Stimulated activated naive CD8-positive, alpha-beta T cell treated with anti-CD3 and anti-CD28 coated beads, Interleukin-15, Interleukin-2, amounts not matched to agents 100 ng/mL and 50 ng/mL, for 24 hours (primary cell): Measurements from ENCODE around the gene TAP1.

Experiments used
- H3K27ac Mint-ChIP-seq: one replicate; pipeline ENCODE4 v1.8.0; 2021; ENCODE audit warnings: mild to moderate bottlenecking, mixed read lengths
- H3K27me3 Mint-ChIP-seq: one replicate; pipeline ENCODE4 v1.8.0; 2021; ENCODE audit warnings: mixed read lengths
- H3K36me3 Mint-ChIP-seq: one replicate; pipeline ENCODE4 v1.8.0; 2021; ENCODE audit warnings: low read depth, mixed read lengths
- H3K4me1 Mint-ChIP-seq: one replicate; pipeline ENCODE4 v1.8.0; 2021; ENCODE audit warnings: low read depth, mixed read lengths
- H3K4me3 Mint-ChIP-seq: one replicate; pipeline ENCODE4 v1.8.0; 2021; ENCODE audit warnings: mild to moderate bottlenecking, mixed read lengths
- H3K9me3 Mint-ChIP-seq: one replicate; pipeline ENCODE4 v1.8.0; 2021; ENCODE audit warnings: mixed read lengths

TAP1 gene

GRCh38 chr6:32838114-32838958, 15.2 kb downstream of the TAP1 start, which contains the start of gene TAP2:
TAP2 (minus strand) TSS chr6:32838739; CDS start chr6:32838233, 506 bp downstream.
- H3K27ac Mint-ChIP-seq: peak within 1 kb of the TSS; percentile 99
- peaks cover 86% of the 10 kb centered on the region for H3K4me1 Mint-ChIP-seq
- no peaks in the 10 kb centered on the region for H3K27me3 Mint-ChIP-seq
- H3K36me3 Mint-ChIP-seq: peaks cover 83% of the 10 kb centered on the region
- H3K9me3 Mint-ChIP-seq: no peaks in the 10 kb centered on the region
- peak within 1 kb of the TSS; percentile 88 for H3K4me3 Mint-ChIP-seq

- peak overlapping the region; percentile 88 for H3K4me3 Mint-ChIP-seq
- peaks cover 87% of the 10 kb centered on the region for H3K4me1 Mint-ChIP-seq
- no peaks in the 10 kb centered on the region for H3K9me3 Mint-ChIP-seq
- peaks cover 83% of the 10 kb centered on the region for H3K36me3 Mint-ChIP-seq
- H3K27ac Mint-ChIP-seq: peak overlapping the region; percentile 76
- H3K27me3 Mint-ChIP-seq: no peaks in the 10 kb centered on the region
Observed at GRCh38 chr6:32837651-32838113, 15.8 kb downstream of the TAP1 start.

DNA sequence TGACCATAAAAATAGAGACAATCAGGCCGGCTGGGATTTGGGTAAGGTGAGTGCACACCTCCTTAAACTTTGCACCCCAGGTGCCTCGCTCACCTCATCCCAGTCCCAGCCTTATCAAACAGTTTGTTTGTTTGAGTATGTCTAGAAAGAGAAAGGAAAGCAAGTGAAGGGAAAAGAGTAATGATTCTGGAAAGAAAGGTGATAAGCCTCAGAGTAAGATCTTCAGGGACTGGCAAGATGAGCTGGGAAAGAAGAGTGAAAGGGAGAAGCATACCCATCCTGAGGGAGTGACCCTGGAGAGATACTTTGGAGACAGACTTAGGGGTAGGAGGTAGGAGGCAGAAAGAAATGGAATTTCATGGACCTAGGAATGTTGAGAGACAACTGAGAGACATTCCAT, 16.6 kb downstream of the TAP1 start:
- Mint-ChIP-seq H3K27me3 (no peaks in the 10 kb centered on the region), H3K4me1 (peaks cover 85% of the 10 kb centered on the region), H3K9me3 (no peaks in the 10 kb centered on the region), H3K27ac (peak overlapping the region; percentile 76), H3K4me3 (peak overlapping the region; percentile 88), H3K36me3 (peaks cover 83% of the 10 kb centered on the region)

DNA sequence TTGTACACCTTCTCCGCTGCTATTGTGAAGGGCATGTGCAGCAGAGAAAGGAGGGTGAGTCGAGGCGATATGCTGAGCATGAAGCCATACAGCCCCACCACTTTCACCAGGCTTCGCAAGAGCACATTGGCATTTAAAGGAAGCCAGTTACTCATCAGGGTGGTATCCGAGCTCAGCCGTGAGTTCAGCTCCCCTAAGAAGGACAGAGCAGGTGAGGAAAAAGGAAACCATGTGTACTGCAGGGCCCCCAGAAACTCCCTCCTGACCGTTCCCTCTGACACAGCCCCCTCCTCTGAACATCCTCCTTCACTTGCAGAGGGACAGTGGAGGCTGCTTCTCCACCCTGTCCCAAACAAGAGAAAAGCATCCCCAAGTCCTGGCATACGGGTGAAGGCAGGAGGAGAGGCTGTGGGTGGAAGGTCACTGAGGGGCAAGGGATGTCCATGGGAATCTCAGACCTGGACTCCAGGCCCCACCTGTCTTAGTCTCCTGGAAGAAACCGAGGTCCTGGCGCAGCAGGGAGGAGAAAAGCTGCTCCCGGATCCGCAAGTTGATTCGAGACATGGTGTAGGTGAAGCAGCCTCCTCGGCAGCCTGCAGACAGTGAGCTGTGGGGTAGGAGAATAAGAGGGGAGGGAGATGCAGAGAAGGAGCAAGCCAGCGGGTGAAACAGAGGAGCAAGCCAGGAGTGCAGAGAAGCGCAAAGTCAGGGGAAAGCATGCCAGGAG, 18.2 kb downstream of the TAP1 start:
- H3K36me3 Mint-ChIP-seq: peaks cover 83% of the 10 kb centered on the region
- H3K27ac Mint-ChIP-seq: peak overlapping the region; percentile 76
- peaks cover 80% of the 10 kb centered on the region for H3K4me1 Mint-ChIP-seq

DNA sequence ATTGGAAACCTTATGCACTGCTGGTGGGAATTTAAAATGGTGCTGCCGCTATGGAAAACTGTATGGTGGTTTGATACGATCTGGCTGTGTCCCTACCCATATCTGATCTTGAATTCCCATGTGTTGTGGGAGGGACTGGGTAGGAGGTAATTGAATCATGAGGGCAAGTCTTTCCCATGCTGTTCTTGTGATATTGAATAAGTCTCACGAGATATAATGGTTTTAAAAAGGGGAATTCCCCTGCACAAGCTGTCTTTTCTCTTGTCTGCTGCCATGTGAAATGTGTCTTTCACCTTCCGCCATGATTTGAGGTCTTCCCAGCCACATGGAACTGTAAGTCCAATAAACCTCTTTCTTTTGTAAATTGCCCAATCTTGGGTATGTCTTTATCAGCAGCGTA, 19.8 kb downstream of the TAP1 start:
- H3K4me1 Mint-ChIP-seq: peaks cover 71% of the 10 kb centered on the region
- H3K9me3 Mint-ChIP-seq: no peaks in the 10 kb centered on the region
- peak overlapping the region; percentile 76 for H3K27ac Mint-ChIP-seq
- H3K27me3 Mint-ChIP-seq: no peaks in the 10 kb centered on the region
- peaks cover 90% of the 10 kb centered on the region for H3K36me3 Mint-ChIP-seq
- peak overlapping the region; percentile 88 for H3K4me3 Mint-ChIP-seq

More for the DNA sequence above, 18.2 kb downstream of the TAP1 start:
- Mint-ChIP-seq H3K9me3 (no peaks in the 10 kb centered on the region), H3K4me3 (peak overlapping the region; percentile 88), H3K27me3 (no peaks in the 10 kb centered on the region)

- Mint-ChIP-seq H3K9me3 (no peaks in the 10 kb centered on the region), H3K36me3 (peaks cover 97% of the 10 kb centered on the region), H3K27me3 (no peaks in the 10 kb centered on the region), H3K27ac (peak overlapping the region; percentile 53), H3K4me3 (no peak overlapping the region), H3K4me1 (peaks cover 78% of the 10 kb centered on the region)
Observed at GRCh38 chr6:32832535-32832934, 21.0 kb downstream of the TAP1 start.

DNA sequence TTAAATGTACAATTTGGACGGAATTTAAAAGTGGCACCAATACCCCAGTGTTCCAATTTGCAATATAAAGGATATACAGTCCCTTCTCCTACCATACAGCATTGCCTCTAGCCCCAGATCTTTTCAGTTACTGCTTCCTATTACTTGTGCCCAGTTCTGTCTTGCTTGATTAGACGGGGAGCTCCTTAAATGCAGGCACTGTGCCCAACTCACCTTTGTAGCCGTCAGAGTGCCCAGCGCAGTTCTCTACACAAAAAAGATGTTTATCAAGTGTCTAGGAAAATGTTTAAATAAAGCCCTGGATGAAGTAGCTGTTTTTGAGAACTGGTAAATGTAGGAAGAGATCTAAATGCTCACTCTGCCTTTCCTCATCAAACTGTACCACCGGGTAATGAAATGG, 22.6 kb downstream of the TAP1 start:
- Mint-ChIP-seq H3K4me1 (peaks cover 76% of the 10 kb centered on the region), H3K27me3 (no peaks in the 10 kb centered on the region), H3K9me3 (no peaks in the 10 kb centered on the region), H3K36me3 (peaks cover 92% of the 10 kb centered on the region), H3K4me3 (no peak overlapping the region), H3K27ac (peak overlapping the region; percentile 8)

GRCh38 chr6:32830017-32830416, 23.5 kb downstream of the TAP1 start:
- Mint-ChIP-seq H3K36me3 (peaks cover 83% of the 10 kb centered on the region), H3K27ac (peak overlapping the region; percentile 50), H3K4me3 (no peak overlapping the region), H3K9me3 (no peaks in the 10 kb centered on the region), H3K27me3 (no peaks in the 10 kb centered on the region), H3K4me1 (peaks cover 67% of the 10 kb centered on the region)

DNA sequence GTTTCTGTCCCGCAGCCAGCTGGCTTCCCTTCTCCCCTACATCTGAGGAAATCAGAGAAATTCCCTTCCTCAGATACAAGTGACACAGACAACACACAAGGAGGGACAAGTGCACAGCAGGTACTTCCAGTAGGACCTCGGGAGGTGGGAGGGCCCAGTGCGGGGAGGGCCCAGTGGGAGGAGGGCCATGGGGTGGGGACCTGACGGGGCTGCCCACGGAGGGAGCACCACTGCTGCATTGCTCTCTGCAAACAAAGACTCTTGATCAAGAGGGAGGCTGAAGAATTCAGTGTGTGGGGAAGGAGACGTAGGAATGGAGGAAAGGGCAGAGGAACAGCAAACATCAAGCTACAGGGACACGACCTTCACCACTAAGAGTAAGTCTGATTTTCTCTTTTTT, 24.0 kb downstream of the TAP1 start:
- Mint-ChIP-seq H3K27me3 (no peaks in the 10 kb centered on the region), H3K9me3 (no peaks in the 10 kb centered on the region), H3K27ac (peak overlapping the region; percentile 80), H3K36me3 (peaks cover 78% of the 10 kb centered on the region), H3K4me3 (no peak overlapping the region), H3K4me1 (peaks cover 61% of the 10 kb centered on the region)

- Mint-ChIP-seq H3K36me3 (peaks cover 53% of the 10 kb centered on the region), H3K27ac (peak overlapping the region; percentile 71), H3K4me3 (no peak overlapping the region), H3K9me3 (no peaks in the 10 kb centered on the region), H3K4me1 (peaks cover 38% of the 10 kb centered on the region), H3K27me3 (no peaks in the 10 kb centered on the region)
Observed at GRCh38 chr6:32827025-32827424, 26.5 kb downstream of the TAP1 start.

DNA sequence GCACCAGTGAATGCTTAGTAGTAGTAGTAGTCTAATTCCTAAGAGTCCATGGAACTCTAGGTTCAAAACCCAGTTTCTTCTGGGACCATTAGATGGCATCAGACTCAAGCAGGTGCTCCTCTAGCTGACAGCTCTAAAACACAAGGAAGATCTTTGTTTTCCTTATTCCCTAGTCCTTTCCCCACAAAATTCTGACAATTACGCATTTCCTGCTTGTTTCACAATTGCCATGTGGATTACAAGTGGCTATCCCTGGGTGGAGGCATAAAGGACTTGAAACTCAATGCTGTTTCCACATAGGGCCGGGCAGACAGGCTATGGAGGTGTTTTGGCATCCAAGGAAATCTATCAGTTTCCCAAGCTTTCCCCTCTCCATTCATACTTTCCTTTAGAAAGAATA, 27.5 kb downstream of the TAP1 start:
- Mint-ChIP-seq H3K9me3 (no peaks in the 10 kb centered on the region), H3K27me3 (no peaks in the 10 kb centered on the region), H3K27ac (peak overlapping the region; percentile 71)

GRCh38 chr6:32819729-32820128, 33.8 kb downstream of the TAP1 start:
- Mint-ChIP-seq H3K27ac (peak overlapping the region; percentile 66), H3K9me3 (no peaks in the 10 kb centered on the region), H3K4me3 (no peak overlapping the region), H3K27me3 (no peaks in the 10 kb centered on the region), H3K4me1 (peaks cover 35% of the 10 kb centered on the region), H3K36me3 (no peaks in the 10 kb centered on the region)

More for the DNA sequence above, 27.5 kb downstream of the TAP1 start:
- peaks cover 38% of the 10 kb centered on the region for H3K4me1 Mint-ChIP-seq
- H3K36me3 Mint-ChIP-seq: peaks cover 43% of the 10 kb centered on the region
- H3K4me3 Mint-ChIP-seq: no peak overlapping the region

DNA sequence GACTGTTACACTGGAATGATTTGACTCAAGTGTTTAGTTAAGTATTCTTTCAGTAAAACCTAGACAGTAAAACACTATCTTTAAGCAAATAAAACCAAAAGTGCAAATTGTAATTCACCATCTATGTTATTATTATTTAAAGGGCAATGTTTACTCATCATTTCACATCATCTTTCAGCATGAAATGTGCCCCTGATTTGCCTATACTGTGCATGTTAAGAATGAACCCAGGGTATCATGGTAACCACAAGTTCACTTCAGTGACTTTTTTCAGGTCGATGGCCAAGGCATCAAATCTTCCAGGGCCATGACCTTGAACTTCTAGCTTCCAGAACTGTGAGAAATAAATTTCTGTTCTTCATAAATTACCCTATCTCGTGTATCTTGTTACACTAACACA, 34.6 kb downstream of the TAP1 start:
- Mint-ChIP-seq H3K9me3 (no peaks in the 10 kb centered on the region), H3K4me3 (no peak overlapping the region), H3K36me3 (no peaks in the 10 kb centered on the region), H3K27ac (peak overlapping the region; percentile 16), H3K4me1 (peaks cover 35% of the 10 kb centered on the region), H3K27me3 (no peaks in the 10 kb centered on the region)

- Mint-ChIP-seq H3K4me1 (peaks cover 33% of the 10 kb centered on the region), H3K27ac (peak within 1 kb of the TSS; percentile 84), H3K4me3 (peak within 1 kb of the TSS; percentile 66), H3K36me3 (no peaks in the 10 kb centered on the region), H3K9me3 (no peaks in the 10 kb centered on the region), H3K27me3 (no peaks in the 10 kb centered on the region)
Observed at GRCh38 chr6:32816746-32817204, 36.7 kb downstream of the TAP1 start, which contains the start of gene HLA-DOB. HLA-DOB (minus strand) TSS chr6:32817002; CDS start chr6:32816951, 51 bp downstream.

GRCh38 chr6:32815996-32816395, 37.5 kb downstream of the TAP1 start:
- peaks cover 27% of the 10 kb centered on the region for H3K4me1 Mint-ChIP-seq
- H3K4me3 Mint-ChIP-seq: peak overlapping the region; percentile 66
- H3K27me3 Mint-ChIP-seq: no peaks in the 10 kb centered on the region
- H3K27ac Mint-ChIP-seq: peak overlapping the region; percentile 17
- H3K36me3 Mint-ChIP-seq: no peaks in the 10 kb centered on the region
- no peaks in the 10 kb centered on the region for H3K9me3 Mint-ChIP-seq
